Nephron progenitor cell (in vitro differentiated cells): ENCODE results near the gene DNTT.
"Not testable (repeated sequence)": the region's sequence is repeated elsewhere in the genome, so short reads cannot be mapped to it uniquely, and the experiment has no call there.

Source experiments
- DNase-seq: peaks from one replicate; pipeline ENCODE4 v3.0.0; 2021
- H3K27ac Mint-ChIP-seq: 2 replicates; pipeline ENCODE4 v1.8.0; 2021; ENCODE audit warnings: mild to moderate bottlenecking, moderate library complexity, mixed read lengths
- H3K27me3 Mint-ChIP-seq: 2 replicates; pipeline ENCODE4 v1.8.0; 2021; ENCODE audit warnings: mild to moderate bottlenecking, low read depth, mixed read lengths; ENCODE audit not compliant: poor library complexity
- H3K36me3 Mint-ChIP-seq: 2 replicates; pipeline ENCODE4 v1.8.0; 2021; ENCODE audit warnings: low read depth, mixed read lengths
- H3K4me1 Mint-ChIP-seq: 2 replicates; pipeline ENCODE4 v1.8.0; 2021; ENCODE audit warnings: mixed read lengths
- H3K4me3 Mint-ChIP-seq: 2 replicates; pipeline ENCODE4 v1.8.0; 2021; ENCODE audit warnings: mild to moderate bottlenecking, moderate library complexity, mixed read lengths
- H3K9me3 Mint-ChIP-seq: 2 replicates; pipeline ENCODE4 v1.8.0; 2021; ENCODE audit warnings: mild to moderate bottlenecking, moderate library complexity, mixed read lengths
- TF ChIP-seq, protein P1 (sequence below): fragments of 200-600 bp; sonication (generic); IDR thresholded peaks from 2 replicates; pipeline ENCODE4 v1.5.0; 2021; ENCODE audit warnings: antibody characterized with exemption

DNTT gene

DNA sequence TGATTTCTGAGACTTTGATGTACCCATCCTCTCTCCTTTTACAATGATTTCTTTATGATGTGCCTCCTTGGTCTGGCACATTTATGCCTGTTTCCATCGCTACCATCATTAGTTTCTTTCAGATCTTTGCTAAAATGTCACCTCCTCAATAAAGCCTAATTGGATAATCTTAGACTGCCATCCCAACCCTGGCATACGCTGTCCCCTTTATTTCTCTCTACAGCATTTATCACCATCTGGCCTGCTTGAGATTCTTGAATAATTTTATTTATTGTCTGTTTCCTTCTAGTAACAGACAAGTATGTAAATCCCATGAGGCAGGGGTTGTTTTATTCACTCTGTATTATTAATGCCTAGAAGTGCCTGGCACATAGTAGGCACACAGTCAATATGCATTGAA lies 6.7 kb upstream of the DNTT start:
- TF ChIP-seq, protein P1, sequence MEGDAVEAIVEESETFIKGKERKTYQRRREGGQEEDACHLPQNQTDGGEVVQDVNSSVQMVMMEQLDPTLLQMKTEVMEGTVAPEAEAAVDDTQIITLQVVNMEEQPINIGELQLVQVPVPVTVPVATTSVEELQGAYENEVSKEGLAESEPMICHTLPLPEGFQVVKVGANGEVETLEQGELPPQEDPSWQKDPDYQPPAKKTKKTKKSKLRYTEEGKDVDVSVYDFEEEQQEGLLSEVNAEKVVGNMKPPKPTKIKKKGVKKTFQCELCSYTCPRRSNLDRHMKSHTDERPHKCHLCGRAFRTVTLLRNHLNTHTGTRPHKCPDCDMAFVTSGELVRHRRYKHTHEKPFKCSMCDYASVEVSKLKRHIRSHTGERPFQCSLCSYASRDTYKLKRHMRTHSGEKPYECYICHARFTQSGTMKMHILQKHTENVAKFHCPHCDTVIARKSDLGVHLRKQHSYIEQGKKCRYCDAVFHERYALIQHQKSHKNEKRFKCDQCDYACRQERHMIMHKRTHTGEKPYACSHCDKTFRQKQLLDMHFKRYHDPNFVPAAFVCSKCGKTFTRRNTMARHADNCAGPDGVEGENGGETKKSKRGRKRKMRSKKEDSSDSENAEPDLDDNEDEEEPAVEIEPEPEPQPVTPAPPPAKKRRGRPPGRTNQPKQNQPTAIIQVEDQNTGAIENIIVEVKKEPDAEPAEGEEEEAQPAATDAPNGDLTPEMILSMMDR = no peak
- H3K27ac Mint-ChIP-seq = no peak overlapping the region
- H3K36me3 Mint-ChIP-seq = no peaks in the 10 kb centered on the region
- no peak overlapping the region for H3K4me3 Mint-ChIP-seq
- peaks cover 19% of the 10 kb centered on the region for H3K4me1 Mint-ChIP-seq
- no peaks in the 10 kb centered on the region for H3K9me3 Mint-ChIP-seq
- no peak for DNase-seq
- H3K27me3 Mint-ChIP-seq = no peaks in the 10 kb centered on the region

DNA sequence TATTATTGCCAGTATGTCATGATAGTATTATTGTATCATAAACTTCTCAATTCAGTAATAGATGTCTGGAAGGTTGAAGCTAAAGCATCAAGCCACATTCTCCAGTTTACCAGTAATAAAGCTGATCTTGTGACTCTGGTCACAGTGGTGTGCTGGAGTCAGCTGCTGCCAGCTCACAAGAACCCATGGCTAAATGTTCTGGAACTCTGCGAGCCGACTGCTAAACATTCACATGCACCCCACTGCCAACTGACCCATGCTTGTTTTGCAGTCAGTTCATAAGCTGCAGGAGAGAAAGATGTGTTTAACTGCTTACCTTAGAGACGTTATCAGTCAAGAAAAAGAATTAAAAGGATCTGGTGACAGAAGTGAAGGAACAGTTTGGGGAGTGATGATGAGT lies 5.9 kb upstream of the DNTT start:
- no peak overlapping the region for H3K4me3 Mint-ChIP-seq
- H3K27me3 Mint-ChIP-seq = no peaks in the 10 kb centered on the region

DNA sequence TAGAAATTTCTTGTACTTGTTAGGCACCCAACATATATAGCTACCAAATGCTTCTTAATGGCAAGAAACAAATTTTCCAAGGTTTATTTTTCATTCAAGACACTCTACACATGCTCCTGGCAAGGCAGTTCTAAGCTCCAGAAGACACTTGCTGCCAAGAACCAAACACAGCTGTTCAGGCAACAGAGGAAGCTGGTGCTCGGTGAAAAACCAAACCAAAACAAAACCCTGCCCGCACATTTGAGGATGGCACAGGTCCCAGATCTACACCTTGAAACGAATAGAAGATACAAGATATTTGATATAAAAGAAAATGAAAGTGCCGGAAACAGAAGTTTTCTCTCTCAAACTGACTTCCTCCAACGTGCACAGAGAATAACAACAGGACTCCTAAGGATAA lies 4.9 kb upstream of the DNTT start:
- Mint-ChIP-seq H3K9me3 (no peaks in the 10 kb centered on the region), H3K27me3 (no peaks in the 10 kb centered on the region), H3K4me3 (no peak overlapping the region), H3K4me1 (peaks cover 20% of the 10 kb centered on the region), H3K27ac (peak overlapping the region; percentile 10), H3K36me3 (no peaks in the 10 kb centered on the region)
- no peak for DNase-seq
- TF ChIP-seq, protein P1 = no peak

More for the DNA sequence above, 5.9 kb upstream of the DNTT start:
- TF ChIP-seq, protein P1 = no peak
- Mint-ChIP-seq H3K27ac (no peak overlapping the region), H3K9me3 (no peaks in the 10 kb centered on the region), H3K36me3 (no peaks in the 10 kb centered on the region), H3K4me1 (peaks cover 20% of the 10 kb centered on the region)
- no peak for DNase-seq

DNA sequence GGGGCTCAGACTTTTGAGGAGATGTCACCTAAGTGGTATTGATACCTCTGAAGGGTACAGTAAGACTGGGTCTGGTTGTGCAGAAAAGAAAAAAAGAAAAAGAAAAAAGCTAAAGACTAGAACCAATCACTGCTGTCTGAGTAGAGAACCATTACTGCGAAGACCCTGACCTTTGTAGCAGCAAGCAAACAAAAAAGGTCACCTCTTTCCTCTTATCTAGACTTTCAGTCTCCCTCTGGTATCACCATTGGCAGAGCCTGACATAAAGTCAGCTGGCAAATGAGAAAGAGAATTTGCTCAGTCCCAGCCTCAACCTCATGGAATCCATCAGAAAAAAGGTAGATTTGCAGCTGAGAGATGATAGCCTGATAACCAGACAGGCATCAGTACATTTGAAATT lies 2.6 kb upstream of the DNTT start:
- H3K4me3 Mint-ChIP-seq = no peak overlapping the region
- H3K27me3 Mint-ChIP-seq = no peaks in the 10 kb centered on the region
- no peaks in the 10 kb centered on the region for H3K36me3 Mint-ChIP-seq
- peaks cover 25% of the 10 kb centered on the region for H3K4me1 Mint-ChIP-seq
- no peak overlapping the region for H3K27ac Mint-ChIP-seq
- no peaks in the 10 kb centered on the region for H3K9me3 Mint-ChIP-seq
- TF ChIP-seq, protein P1 = no peak
- no peak for DNase-seq

DNA sequence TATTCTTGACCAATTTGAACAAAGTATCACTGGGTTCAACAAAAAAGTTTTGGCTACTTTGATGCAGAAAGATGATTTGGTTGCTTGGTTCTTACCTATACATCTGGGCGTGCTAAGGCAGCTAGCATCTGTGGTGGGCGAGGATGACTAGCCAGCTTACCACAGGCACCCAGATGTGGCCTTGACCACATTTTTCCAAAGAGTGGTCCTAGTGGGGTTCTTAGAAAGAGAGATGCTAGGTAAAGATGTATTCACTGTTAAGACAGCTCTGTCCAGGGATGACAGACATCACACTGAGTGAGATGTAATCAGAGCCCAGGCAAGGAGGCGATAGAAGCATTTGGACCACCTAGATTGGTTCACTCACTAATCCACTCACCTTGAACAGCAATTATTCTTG lies 785 bp downstream of the DNTT start:
- TF ChIP-seq, protein P1 = no peak
- H3K27me3 Mint-ChIP-seq = no peaks in the 10 kb centered on the region
- H3K4me3 Mint-ChIP-seq = no peak overlapping the region
- H3K36me3 Mint-ChIP-seq = no peaks in the 10 kb centered on the region
- no peak overlapping the region for H3K27ac Mint-ChIP-seq
- no peak for DNase-seq
- no peaks in the 10 kb centered on the region for H3K9me3 Mint-ChIP-seq
- H3K4me1 Mint-ChIP-seq = peaks cover 52% of the 10 kb centered on the region

DNA sequence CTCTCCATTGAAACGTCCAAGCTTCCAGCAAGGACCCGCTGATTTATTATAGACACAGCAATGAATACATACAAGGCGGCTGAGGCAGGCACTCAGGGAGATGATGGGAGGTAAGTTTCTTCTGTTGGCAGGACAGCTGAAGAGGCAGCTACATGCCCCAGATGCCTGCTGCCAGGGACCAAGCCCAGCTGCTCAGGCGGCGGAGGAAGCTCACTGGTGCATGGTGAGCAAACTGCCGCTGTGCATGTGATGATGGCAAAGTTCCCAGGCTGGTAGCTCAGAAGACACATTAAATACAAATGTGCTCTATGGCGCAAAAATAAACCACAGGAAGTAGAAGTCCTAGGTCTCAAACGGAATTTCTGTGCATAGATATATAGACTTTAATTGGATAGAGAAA lies 2.3 kb downstream of the DNTT start:
- Mint-ChIP-seq H3K36me3 (no peaks in the 10 kb centered on the region), H3K9me3 (no peaks in the 10 kb centered on the region), H3K4me1 (peaks cover 47% of the 10 kb centered on the region), H3K27ac (no peak overlapping the region), H3K27me3 (no peaks in the 10 kb centered on the region), H3K4me3 (no peak overlapping the region)
- DNase-seq = no peak
- TF ChIP-seq, protein P1 = no peak

DNA sequence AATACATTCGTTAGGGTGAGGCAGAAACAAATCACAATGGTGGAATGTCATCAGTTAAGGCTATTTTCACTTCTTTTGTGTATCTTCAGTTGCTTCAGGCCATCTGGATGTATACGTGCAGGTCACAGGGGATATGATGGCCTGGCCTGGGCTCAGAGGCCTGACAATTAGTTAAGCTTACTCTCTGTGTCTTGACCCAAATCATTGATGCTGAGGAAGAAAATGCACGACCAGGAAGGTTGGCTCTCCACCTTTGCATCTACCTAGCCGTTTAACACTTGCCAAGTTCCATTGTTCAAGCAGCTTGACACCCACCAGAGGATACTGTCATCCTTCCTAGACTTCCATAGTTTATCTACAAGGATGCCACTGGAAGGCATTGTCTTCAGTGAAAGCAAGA lies 4.6 kb downstream of the DNTT start:
- H3K27ac Mint-ChIP-seq = peak overlapping the region; percentile 64
- not testable (repeated sequence) for H3K9me3 Mint-ChIP-seq, H3K27me3 Mint-ChIP-seq, H3K36me3 Mint-ChIP-seq, H3K4me3 Mint-ChIP-seq, DNase-seq
- peaks cover 40% of the 10 kb centered on the region for H3K4me1 Mint-ChIP-seq
